Measurements from ENCODE around the gene APBB2. TPM values are rescaled to one million over a fixed set of nuclear protein-coding genes. Genes with fewer than 3 reads are reported as not detected.

APBB2 gene
- total and polyA plus RNA-seq, 2 of the 8 experiments (the other 6 are each of a cell fraction or from before 2014, with no cell fraction given), result 58.7 to 59.4 TPM

GRCh38 chr4:40875507-40876150, 338.7 kb downstream of the APBB2 start:
- H3K9ac ChIP-seq (replicated peaks in 1 of 4; ENCODE audit: extremely low read depth in 1 of 4, low read depth in 3 of 4, low read length in 3 of 4), result no peak overlapping the region
- H3K9me3 ChIP-seq (ENCODE audit: insufficient read depth in 2 of 2, low read depth in 1 of 2, low read length in 1 of 2), result no peaks in the 10 kb centered on the region; a peak in 1 of 4 replicates
- no peaks in the 10 kb centered on the region for H3K27me3 ChIP-seq (replicated peaks in 1 of 4; ENCODE audit: control insufficient read depth in 3 of 4, extremely low read depth in 1 of 4, insufficient read depth in 3 of 4, low read length in 3 of 4)
- no peaks in the 10 kb centered on the region for H3K36me3 ChIP-seq (ENCODE audit: control insufficient read depth in 2 of 4, insufficient read depth in 4 of 4, low read length in 3 of 4)
- H2BK15ac ChIP-seq (ENCODE audit: low read length), result no peak overlapping the region
- H4K20me1 ChIP-seq (replicated peaks in 1 of 2; ENCODE audit: control insufficient read depth in 1 of 2, insufficient read depth in 2 of 2, low read length in 2 of 2), result no peaks in the 10 kb centered on the region
- WGBS, 2 experiments (ENCODE audit: extremely low coverage in 1 of 2, insufficient coverage in 1 of 2, insufficient read length in 1 of 2, insufficient replicate concordance in 2 of 2, low coverage in 1 of 2, low lambda C conversion rate in 2 of 2, missing lambda C conversion rate in 1 of 2), result 91% methylated on average over 1 of the region's 1 CpG; no CpG with 5 or more reads in 1 of the 2 experiments
- H3K79me1 ChIP-seq (ENCODE audit: low read depth, low read length), result no peaks in the 10 kb centered on the region
- no peak overlapping the region for H2BK120ac ChIP-seq (replicated peaks; ENCODE audit: low read depth, low read length)
- no peaks in the 10 kb centered on the region for H3K23me2 ChIP-seq (ENCODE audit: low read depth, low read length)
- H4K5ac ChIP-seq (ENCODE audit: insufficient read length, low read depth, low read length), result no peak overlapping the region
- CTCF ChIA-PET (ENCODE audit: partially characterized antibody), result interaction anchor here (0.6 to 1.9 kb wide), 3 partner anchors 22 to 400 kb away, joined by 3 to 7 read pairs (median 4); no protein-coding TSS in a partner anchor
- H3K4me1 ChIP-seq (replicated peaks in 1 of 4; ENCODE audit: control insufficient read depth in 3 of 4, insufficient read depth in 4 of 4, low read length in 3 of 4), result no peaks in the 10 kb centered on the region; a peak in 2 of 7 replicates
- H3K4me2 ChIP-seq (ENCODE audit: insufficient read depth in 1 of 2, low read depth in 2 of 2, low read length in 2 of 2), result no peak overlapping the region
- no peak for DNase-seq (ENCODE audit: low read depth in 1 of 2, low spot score in 2 of 2)
- no peak overlapping the region for H4K8ac ChIP-seq (ENCODE audit: extremely low read depth, insufficient read depth, low read length)
- no peak overlapping the region for H3K56ac ChIP-seq (replicated peaks; ENCODE audit: insufficient read length, low read depth, low read length)
- H2BK12ac ChIP-seq (ENCODE audit: low read depth, low read length), result no peak overlapping the region
- H3K23ac ChIP-seq (ENCODE audit: insufficient read length), result no peak overlapping the region
- no peak overlapping the region for H4K91ac ChIP-seq (replicated peaks; ENCODE audit: insufficient read length, low read length)
- H2AK5ac ChIP-seq (ENCODE audit: low read depth, low read length), result no peak overlapping the region
- no peak overlapping the region for H3K4ac ChIP-seq (replicated peaks; ENCODE audit: insufficient read length, low read depth, low read length)
- H2AFZ ChIP-seq (ENCODE audit: low read length), result no peak overlapping the region
- H3K4me3 ChIP-seq (ENCODE audit: extremely low read depth in 1 of 4, insufficient read depth in 2 of 4, low read depth in 3 of 4, low read length in 4 of 4), result no peak overlapping the region
- H2BK20ac ChIP-seq (ENCODE audit: low read length), result no peak overlapping the region
- no peak for FAIRE-seq
- no peaks in the 10 kb centered on the region for H3K79me2 ChIP-seq (ENCODE audit: control insufficient read depth in 1 of 2, insufficient read depth in 2 of 2, low read length in 2 of 2)
- H3K14ac ChIP-seq (ENCODE audit: insufficient read length), result no peak overlapping the region
- H3K18ac ChIP-seq (ENCODE audit: extremely low read depth, low read length), result no peak overlapping the region
- POLR2A ChIA-PET (ENCODE audit: partially characterized antibody), result no interaction called here
- no peak overlapping the region for H3K27ac ChIP-seq (ENCODE audit: low read depth, low read length)
- no peak overlapping the region for H2BK5ac ChIP-seq (ENCODE audit: low read depth, low read length)
- TF ChIP-seq JUN (IDR thresholded peaks at IDR 0.05; ENCODE audit: low read depth, low read length) (no peak), HDAC2 (IDR thresholded peaks at IDR 0.05; ENCODE audit: borderline replicate concordance in 1 of 2, low read depth in 2 of 2, low read length in 2 of 2) (no peak), BCL11A (IDR thresholded peaks at IDR 0.05; ENCODE audit: low read depth in 2 of 2, low read length in 2 of 2) (no peak), SIN3A (conservative IDR thresholded peaks at IDR 0.05 in 1 of 2, IDR thresholded peaks at IDR 0.05 in 1 of 2; ENCODE audit: low read depth in 1 of 2, low read length in 2 of 2) (no peak), RXRA (IDR thresholded peaks at IDR 0.05; ENCODE audit: insufficient read depth, low read depth, low read length) (no peak), TCF12 (IDR thresholded peaks at IDR 0.05; ENCODE audit: low read depth, low read length) (no peak), ATF3 (IDR thresholded peaks at IDR 0.05; ENCODE audit: insufficient read depth, low read depth, low read length) (no peak), SP2 (IDR thresholded peaks at IDR 0.05; ENCODE audit: low read length) (no peak), EGR1 (IDR thresholded peaks at IDR 0.05; ENCODE audit: borderline replicate concordance, low read depth, low read length) (no peak), POU5F1 (IDR thresholded peaks at IDR 0.05; ENCODE audit: low read depth, low read length) (no peak), MAFK (IDR thresholded peaks at IDR 0.05; ENCODE audit: low read depth, low read length) (no peak)

Measured in H1 (cell line).